HS-27A (cell line): Measurements from ENCODE around the gene STARD5.
A peak's percentile ranks its signal among the peaks of the same experiment; 100 is the strongest.

Experiments
- DNase-seq: peaks from one replicate; pipeline ENCODE4 v3.0.0-alpha.2; 2012; ENCODE audit warnings: low read depth, missing footprints

STARD5 gene

DNA sequence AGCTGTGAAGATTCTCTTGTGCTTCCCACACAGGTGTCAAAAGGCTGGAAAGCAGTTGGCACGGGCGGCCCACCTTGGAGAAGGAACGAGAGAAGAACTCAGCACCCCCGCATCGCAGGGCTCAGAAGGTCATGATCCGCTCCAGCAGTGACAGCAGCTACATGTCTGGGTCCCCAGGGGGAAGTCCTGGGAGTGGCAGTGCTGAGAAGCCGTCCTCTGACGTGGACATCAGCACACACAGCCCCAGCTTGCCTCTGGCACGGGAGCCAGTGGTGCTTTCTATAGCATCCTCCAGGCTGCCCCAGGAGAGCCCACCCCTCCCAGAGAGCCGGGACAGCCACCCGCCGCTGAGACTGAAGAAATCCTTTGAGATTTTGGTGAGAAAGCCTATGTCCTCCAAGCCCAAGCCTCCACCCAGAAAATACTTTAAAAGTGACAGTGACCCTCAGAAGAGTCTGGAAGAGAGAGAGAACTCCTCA is 31.4 kb downstream of the STARD5 start:
- no peak for DNase-seq

DNA sequence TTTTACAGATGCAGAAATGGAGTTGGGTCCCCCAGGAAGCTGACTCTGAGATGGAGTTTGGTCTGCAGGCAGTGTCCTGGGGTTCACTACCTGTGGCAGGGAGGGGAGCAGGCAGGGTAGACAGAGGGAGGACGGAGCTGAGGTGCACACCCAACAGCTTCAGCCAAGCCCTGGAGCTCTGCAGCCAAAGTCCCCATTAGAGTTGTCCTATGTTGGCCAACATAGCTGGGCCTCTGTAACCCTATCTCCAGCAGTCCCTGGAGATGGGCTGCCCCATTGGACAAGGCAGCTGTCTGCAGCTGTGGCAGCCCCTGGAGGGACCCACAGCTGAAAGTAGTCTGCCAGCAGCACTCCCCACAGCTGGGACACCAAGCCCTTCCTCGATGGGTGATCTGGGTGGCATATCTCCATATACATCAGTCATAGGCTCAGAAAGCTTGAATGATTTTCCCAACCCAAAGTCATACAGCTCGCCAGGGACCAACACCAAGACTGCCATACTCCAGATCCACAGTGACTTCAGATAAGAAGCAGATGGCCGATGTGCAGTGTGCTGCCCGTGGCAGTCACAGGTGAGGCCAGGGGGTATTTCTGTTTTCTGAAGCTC is 31.9 kb downstream of the STARD5 start:
- DNase-seq = no peak

DNA sequence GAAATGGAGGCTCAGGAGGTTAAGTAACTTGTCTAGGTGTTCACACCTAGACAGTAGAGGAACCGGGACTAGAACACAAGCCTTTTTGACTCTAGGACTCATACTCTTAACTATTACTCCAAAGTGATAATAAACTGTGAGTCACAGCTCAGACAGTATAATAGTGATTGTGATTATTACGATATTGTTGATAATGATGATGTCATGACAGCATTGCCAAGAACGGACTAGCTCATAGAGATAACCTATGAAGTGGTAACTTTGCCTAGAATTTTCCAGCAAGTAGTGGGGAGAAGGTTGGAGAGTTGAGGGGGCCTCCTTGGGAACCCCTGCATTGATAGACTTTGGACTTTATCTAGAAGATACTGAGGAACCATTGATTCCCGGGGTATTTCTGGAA is 34.0 kb downstream of the STARD5 start:
- no peak for DNase-seq

DNA sequence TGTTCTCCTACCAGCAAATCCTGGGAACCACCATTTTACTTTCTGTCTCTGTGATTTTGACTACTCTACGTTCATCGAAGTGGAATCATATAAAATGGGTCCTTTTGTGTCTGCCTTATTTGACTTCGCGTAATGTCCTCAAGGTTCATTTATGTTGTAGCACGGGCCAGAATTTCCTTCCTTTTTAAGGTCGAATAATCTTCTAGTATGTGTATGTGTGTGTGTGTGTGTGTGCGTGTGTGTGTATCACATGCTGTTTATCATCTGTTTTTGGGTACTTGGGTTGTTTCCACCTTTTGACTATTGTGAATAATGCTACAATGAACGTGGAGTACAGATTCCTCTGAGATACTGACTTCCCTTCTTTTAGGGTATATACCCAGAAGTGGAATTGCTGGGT is 35.3 kb downstream of the STARD5 start:
- no peak for DNase-seq

DNA sequence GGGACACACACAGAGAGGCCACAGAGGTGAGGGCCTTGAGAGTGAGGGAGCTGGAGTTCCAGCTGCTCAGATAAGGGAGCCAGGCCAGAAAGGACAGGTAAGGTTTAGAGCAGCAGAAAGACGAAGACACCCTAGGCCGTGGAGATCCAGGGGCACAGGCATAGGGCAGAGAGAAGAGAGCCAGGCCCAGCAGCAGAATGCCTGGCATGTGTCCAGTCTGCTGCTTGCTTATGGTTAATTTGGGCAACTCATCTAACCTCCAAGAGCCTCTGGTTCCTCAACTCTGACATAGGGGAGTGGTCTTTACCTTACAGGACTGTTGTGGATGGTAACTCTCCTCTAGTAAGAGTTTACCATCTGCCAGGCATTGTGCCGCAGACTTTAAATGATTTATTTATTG is 35.9 kb downstream of the STARD5 start:
- no peak for DNase-seq

DNA sequence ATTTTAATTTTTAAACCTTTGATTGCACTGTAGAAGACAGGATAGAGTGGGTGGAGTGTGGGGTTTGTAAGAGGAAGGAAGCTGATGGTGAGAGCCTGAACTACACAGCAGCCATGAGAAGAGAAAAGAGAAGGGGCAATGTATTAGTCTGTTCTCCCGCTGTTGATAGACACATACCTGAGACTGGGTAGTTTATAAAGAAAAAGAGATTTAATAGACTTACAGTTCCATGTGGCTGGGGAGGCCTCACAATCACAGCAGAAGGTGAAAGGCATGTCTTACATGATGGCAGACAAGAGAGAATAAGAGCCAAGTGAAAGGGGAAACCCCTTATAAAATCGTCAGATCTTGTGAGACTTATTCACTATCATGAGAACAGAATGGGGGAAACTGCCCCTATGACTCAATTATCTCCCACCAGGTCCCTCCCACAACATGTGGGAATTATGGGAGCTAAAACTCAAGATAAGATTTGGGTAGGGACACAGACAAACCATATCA is 37.3 kb downstream of the STARD5 start:
- no peak for DNase-seq

DNA sequence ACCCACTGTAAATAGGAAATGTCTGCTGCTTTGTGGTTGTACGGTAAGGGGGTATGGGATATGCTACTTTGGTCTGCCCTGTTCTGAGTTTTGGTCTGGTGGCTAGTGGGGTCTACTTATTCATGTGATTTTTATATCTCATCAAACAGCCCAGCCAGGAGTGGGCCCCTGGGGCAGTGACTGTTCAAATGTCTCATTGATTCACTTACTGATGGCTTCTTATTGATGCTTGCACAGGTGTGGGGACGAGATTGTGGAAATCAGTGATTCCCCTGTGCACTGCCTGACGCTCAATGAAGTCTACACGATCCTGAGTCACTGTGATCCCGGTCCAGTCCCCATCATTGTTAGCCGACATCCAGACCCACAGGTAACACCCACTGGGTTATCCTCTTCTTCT is 38.5 kb downstream of the STARD5 start:
- DNase-seq = no peak

DNA sequence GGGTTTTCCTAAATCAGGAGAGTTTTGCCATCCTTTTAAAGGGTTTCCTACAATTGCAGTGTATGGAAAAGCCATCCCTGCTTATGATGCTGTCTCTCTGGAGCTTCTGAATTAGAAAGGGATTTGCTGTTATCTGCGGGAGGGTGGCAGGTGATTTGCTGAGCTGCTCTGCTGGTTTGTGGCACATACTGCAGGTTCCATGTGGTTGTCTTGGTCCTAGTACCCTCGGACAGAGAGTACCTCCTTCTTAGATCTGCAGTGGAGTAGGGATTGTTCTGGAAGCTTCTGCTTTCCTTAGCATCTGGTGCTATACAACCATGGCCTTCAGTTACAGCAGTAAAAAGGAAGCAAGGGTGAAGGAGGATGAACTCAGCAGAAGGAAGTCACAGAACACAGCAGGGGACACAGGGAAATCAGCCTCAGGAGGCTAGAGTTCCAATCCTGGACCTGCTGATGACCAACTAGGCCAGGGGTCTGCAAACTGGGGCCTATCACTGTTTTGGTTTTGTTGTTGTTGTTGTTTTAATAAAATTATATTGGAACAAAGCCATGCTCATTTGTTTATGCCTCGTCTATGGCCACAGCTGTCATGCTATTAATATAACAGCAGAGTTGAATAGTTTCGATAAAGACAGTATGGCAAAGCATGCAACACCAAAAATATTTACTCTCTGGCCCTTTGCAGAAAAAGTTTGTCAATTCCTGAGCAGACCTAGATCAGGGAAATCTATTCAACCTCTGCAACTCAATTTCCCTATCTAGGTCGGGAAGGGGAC is 39.5 kb downstream of the STARD5 start:
- DNase-seq = no peak

DNA sequence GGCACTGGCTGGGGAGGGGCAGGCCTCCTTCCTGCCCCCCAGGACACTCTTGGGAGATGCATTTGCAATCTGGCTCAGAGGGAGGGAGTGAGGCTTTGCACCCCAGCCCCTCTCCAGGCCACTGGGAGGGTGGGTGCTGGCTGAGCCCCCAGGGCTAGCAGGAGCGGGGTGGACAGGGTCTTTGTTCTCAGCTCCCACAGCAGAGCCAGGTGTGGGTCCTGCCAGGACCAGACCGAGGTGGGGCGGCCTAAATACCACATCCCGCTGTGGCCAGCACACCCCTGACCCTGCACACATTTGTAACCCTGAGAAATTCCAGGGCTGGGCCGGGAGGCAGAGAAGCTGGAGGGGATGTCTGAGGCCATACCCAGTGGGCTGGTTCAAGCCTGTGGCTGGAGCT is 41.0 kb downstream of the STARD5 start:
- DNase-seq = no peak

DNA sequence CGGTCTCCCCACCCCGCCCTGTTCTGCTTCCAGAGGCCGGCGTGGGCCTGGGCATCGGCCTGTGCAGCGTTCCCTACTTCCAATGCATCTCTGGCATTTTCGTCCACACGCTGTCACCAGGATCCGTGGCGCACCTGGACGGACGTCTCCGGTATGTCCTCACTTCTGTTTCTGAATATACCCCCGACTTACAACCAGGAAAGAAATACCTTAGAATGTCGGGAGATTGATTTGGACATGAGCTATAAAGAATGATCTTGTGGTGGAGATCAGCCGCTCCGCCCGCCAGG is 41.4 kb downstream of the STARD5 start:
- DNase-seq = no peak

DNA sequence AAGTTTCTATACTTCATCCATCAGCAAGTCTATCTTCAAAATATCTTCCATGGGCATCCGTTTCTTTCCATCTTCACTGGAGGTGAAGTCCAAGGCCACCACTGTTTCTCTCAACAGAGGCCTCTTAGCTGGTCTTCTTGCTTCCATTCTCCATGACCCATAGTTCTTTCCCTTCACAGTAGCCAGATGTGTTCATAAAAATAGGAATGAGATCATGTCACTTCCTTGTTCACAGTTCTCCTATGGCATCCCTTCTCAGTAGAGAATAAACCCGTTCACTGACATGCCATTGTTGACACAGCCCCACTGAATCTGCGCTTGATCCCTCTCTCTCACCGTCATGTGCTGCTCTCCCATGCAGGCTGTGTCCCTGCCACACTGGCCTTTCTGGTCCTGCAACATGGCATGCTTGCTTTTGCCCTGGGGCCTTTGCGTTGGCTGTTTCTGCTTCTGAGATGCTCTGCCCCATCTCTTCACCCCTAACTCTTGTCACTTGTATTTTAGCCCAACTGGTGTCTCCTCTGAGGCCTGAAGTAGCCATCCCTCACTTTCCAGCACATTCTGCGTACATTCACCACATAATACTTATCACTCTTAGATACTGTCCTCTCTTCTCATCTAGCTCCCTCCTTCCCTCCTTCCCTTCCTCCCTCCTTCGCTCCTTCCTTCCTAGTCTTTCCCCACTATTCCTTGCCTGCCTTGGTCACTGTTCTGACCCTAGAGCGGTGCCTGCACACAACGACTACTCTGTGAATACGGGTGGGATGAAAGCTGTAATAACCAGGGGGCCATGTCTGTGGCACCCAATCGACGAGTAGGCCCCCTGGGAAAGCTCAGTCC is 42.0 kb downstream of the STARD5 start:
- DNase-seq = no peak

DNA sequence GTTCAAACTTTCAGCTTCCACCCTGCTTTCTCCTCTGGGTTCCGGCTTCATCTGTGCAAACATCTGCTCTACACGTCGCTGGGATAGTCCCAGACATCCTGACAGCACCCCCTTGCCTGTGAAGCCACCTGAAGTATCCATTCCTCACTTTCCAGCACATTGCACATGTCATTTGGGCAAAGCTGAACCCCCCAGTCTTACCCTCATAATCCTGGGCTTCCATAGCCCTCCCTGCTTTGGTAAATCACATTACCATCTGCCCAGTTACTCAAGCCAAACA is 42.5 kb downstream of the STARD5 start:
- no peak for DNase-seq

DNA sequence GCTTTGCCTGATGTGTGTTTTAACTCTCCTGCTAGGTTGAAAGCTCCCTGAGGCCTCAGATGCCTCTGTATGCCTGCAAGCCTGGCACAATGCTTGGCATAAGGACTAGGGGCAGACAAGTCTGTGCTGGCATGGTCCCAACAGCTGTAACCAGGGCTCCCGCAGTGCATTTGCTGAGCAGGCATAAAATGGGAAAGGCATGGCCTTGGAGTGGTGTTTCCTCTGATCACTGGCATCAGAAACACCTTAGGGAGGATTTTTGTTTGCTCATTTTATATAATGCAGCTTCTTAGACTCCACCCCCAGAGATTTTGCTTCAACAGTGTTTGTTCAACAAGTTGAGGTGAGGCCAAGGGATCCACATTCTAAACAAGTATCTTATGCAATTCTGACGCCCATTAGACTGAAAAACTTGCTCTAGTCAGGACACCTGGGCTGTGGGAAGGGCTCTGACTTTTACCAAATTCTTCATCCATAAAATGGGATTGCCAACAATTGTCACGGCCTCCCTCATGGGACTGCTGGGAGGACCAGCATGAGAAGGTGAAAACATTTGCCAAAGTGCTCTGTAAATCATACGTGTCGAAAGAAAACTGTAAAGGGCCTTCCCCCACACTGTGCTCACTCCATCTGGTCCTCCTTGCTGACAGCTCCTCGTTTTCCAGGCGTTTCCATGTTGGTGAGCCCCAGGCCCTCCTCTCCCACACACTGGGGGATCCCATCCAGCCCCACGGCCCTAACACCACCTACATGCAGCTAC is 43.1 kb downstream of the STARD5 start:
- DNase-seq = no peak

DNA sequence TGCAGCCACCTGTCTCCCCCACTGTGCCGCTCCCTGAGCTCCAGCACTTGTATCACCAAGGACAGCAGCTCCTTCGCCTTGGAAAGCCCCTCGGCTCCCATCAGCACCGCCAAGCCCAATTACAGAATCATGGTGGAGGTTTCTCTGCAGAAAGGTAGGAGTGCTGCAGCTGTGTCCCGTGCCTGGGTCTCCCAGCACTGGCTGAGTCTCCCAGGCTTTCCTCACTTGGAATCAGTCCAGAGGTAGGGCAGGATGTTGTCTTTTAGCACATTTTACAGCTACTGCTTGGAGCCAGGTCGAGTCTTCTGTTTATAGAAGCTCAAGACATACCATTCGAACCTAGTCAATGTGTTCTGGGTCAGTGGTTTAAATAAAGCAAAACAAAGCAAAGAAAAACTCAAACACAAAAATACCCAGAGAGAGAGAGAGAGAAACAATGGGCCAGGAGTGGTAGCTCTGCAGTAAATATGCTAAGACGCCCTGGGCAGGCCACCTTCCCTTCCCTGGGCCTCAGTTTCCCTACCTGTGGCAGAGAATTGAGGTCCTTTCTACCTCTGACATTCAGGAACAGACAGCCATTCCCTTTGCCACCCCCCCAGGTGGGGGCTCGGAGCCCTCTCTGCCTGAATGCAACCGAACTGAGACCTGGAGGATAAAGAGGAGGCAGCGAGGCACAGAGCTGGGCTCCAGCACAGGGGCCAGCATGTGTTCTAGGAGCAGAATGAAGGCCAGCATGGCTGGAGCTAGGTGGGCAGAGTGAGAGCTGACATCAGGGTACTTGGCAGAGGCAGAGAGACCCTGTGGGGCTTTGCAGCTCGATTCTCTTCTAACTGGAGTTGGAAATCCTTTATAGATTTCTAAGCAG is 44.1 kb downstream of the STARD5 start:
- DNase-seq = no peak

DNA sequence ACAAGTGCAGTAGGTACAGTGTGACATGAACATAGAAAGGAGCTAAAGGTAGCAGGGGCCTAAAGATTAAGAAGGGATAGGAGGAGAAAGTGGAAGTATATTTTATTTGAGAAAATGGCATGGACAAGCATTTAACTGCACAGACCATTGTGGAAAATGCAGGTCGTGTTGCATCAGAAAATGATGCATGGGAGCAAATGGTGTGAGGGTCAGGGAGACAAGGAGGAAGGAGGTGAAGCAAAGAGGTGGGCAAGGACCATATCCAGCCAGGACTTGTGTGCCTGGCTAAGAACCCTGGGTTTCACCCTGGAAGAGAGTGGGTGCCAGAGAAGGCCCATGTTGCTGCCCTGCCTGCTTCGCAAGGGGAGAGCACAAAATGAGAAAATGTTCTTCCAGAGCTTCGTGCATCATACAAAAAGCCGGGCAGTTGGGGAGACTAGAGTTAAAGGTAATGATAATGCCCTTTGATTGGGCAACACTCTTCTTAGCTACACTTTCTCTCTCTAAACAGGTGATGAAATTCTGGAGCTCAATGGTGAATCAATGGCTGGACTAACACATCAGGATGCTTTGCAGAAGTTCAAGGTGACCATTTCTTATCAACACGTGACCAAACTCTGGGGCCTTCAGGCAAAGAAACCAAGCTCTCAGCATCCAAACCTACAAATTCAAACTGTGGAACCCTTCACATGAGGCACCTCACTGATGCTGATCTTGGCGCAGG is 45.5 kb downstream of the STARD5 start:
- no peak for DNase-seq

DNA sequence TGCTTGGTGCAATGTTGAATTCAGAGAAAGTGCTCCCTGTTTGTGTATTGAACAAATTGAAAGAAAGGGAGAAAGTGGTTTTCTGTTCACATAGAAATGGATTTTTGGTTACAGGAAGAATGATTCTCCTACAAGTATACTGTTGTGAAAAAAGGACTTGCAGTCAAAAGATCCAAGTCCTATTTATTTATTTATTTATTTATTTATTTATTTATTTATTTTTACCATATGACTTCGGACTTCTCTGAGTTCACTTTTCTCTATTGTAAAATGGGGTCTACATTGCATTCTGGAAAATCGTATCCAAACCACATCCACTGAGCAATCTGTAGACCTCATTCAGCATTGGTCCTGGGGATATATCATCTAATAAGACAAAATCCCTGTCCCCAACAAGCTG is 46.1 kb downstream of the STARD5 start:
- no peak for DNase-seq

DNA sequence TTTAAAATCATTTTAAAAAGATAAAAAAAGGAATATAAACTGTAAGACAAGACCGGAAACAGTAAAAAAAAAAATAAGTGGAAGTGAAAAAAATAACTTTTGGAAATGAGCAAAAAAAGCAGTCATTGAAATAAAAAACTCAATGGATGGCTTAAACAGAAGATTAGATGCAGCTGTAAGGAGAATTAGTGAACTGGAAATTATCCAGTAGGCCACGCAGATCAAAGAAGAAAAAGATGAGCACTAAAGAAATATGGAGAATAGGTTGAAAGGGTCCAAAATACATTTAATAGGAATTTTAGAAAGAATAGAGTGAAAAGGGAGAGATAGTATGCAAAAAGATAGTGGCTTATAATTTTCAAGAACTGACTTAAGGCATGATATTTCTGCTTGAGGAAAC is 47.0 kb downstream of the STARD5 start:
- DNase-seq = no peak

DNA sequence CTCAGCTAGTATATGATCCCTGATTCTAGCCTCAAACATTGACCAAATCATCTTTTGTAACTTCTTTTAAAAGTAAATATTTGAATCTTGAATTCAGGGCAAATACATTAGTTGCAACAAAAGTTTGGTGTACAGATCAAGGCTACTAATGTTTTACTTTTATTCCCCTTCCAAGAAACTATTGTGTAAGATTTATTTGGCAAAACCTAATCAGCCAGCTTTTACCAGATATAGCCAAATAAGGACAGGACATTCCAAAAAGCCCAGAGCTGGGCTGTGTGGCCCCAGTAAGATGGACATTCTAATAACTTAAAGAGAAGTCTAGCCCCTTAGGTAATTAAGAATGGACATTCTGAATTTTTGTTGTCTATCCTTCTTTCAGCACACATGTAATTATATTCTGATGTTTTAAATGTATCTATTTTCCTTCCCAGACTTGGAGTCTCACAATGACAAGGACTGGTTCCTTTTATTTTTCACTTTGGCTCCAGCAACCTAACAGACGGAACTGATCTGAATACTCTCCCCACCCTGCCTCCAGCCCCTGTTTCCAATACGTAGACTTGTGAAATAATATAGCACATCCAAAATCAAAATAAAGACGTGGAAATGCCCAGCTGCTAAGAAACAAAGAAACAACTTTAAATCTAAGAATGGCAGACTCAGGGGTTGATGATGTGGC is 48.1 kb downstream of the STARD5 start:
- no peak for DNase-seq

DNA sequence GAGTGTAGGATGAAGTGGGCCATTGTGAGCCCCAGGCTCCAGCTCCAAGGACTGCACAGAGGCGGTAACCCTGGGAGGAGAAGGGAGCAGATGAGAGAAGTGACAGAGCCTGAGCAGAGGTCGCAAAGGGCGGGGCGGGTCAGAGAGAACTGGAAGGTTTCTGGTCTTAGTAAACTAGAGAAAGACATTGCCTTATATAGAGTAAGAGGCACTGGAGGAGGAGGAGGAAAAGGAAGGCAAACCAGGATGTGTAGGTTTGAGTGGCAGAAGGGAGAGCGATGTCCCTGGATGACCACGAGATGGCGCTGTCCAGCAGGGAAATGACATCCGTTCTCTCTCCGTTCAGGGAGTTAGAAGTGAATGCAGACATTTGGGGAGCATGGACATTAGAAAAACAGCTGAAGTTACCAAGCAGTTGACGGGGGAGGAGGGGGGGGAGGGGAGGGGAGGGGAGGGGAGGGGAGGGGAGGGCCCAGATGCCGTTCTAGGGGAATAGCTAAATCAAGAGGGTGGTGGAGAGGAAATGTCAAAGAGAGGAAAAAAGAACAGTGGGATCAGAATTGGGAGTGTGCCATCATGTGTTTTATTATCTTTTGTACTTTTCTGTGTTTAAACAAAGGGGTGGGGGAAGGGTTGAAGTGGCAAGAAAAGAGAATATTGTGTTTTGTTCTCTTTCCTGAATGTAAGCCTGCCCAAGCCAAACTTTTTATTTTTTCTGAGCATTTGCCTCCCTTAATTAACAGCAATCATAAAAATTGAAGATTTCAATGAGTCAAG is 48.8 kb downstream of the STARD5 start:
- peak; percentile 66 for DNase-seq
